Ishikawa (cell line): ENCODE measurements around the gene WIPI1.

Experiments
- CEBPB ChIP-seq: IDR thresholded peaks from 2 replicates; pipeline ENCODE4 v1.6.1; 2012
- CREB1 ChIP-seq: IDR thresholded peaks from 2 replicates; pipeline ENCODE4 v1.6.1; 2012; ENCODE audit warnings: low read depth
- EGR1 ChIP-seq: IDR thresholded peaks from 2 replicates; pipeline ENCODE4 v1.6.1; 2012
- EP300 ChIP-seq: IDR thresholded peaks from 2 replicates; pipeline ENCODE4 v1.6.1; 2012; ENCODE audit warnings: borderline replicate concordance
- FOXM1 ChIP-seq: IDR thresholded peaks from 2 replicates; pipeline ENCODE4 v1.6.1; 2012; ENCODE audit warnings: low read depth, borderline replicate concordance
- MAX ChIP-seq: IDR thresholded peaks from 2 replicates; pipeline ENCODE4 v1.6.1; 2012
- NFIC ChIP-seq: IDR thresholded peaks from 2 replicates; pipeline ENCODE4 v1.6.1; 2012
- RAD21 ChIP-seq: IDR thresholded peaks from 2 replicates; pipeline ENCODE4 v1.6.1; 2012; ENCODE audit warnings: low read depth
- REST ChIP-seq: IDR thresholded peaks from 2 replicates; pipeline ENCODE4 v1.6.1; 2012; ENCODE audit warnings: low read depth, mild to moderate bottlenecking
- TAF1 ChIP-seq: IDR thresholded peaks from 2 replicates; pipeline ENCODE4 v1.6.1; 2012; ENCODE audit warnings: low read depth, mild to moderate bottlenecking
- TCF12 ChIP-seq: IDR thresholded peaks from 2 replicates; pipeline ENCODE4 v1.6.1; 2012; ENCODE audit warnings: low read depth
- TEAD4 ChIP-seq: IDR thresholded peaks from 2 replicates; pipeline ENCODE4 v1.6.1; 2012
- USF1 ChIP-seq: IDR thresholded peaks from 2 replicates; pipeline ENCODE4 v1.6.1; 2012
- YY1 ChIP-seq: IDR thresholded peaks from 2 replicates; pipeline ENCODE4 v1.6.1; 2012; ENCODE audit warnings: low read depth
- ZBTB7A ChIP-seq: IDR thresholded peaks from 2 replicates; pipeline ENCODE4 v1.6.1; 2012; ENCODE audit warnings: low read depth

The WIPI1 gene

GRCh38 chr17:68452724-68453290 lies 4.5 kb downstream of the WIPI1 start:
- TF ChIP-seq TEAD4 (no peak), TCF12 (no peak), TAF1 (no peak), EP300 (no peak), RAD21 (no peak), YY1 (no peak), FOXM1 (no peak), REST (no peak)

- TF ChIP-seq TCF12 (no peak), FOXM1 (no peak), MAX (no peak)
These were observed 5.5 kb downstream of the WIPI1 start for GRCh38 chr17:68451670-68452354.

- TF ChIP-seq EGR1 (no peak), TEAD4 (no peak), RAD21 (no peak), TAF1 (no peak), NFIC (no peak), YY1 (no peak), EP300 (no peak), FOXM1 (no peak), MAX (no peak), USF1 (no peak), CEBPB (no peak)
These were observed 6.5 kb downstream of the WIPI1 start for GRCh38 chr17:68450801-68451200.

- TF ChIP-seq NFIC: no peak
- no peak for TF ChIP-seq EGR1
- no peak for TF ChIP-seq TEAD4
- TF ChIP-seq YY1: no peak
These were observed 6.9 kb downstream of the WIPI1 start for GRCh38 chr17:68450391-68450790.

GRCh38 chr17:68449021-68449739 lies 8.1 kb downstream of the WIPI1 start:
- no peak for TF ChIP-seq CREB1

GRCh38 chr17:68446626-68447041 lies 10.7 kb downstream of the WIPI1 start:
- no peak for TF ChIP-seq EP300
- no peak for TF ChIP-seq CEBPB
- TF ChIP-seq EGR1: no peak
- no peak for TF ChIP-seq REST
- TF ChIP-seq TEAD4: no peak
- no peak for TF ChIP-seq RAD21
- TF ChIP-seq ZBTB7A: no peak
- TF ChIP-seq CREB1: no peak
- TF ChIP-seq NFIC: no peak
- no peak for TF ChIP-seq FOXM1
- TF ChIP-seq TCF12: no peak
- no peak for TF ChIP-seq USF1
- no peak for TF ChIP-seq MAX
- TF ChIP-seq YY1: no peak
- TF ChIP-seq TAF1: no peak
